ENCODE results near the gene PPIL1.

GRCh38 chr6:36888654-36889481 is 14.3 kb upstream of the PPIL1 start:
- TF ChIP-seq CTCF (IDR thresholded peaks at IDR 0.05) (no peak), POLR2A (IDR thresholded peaks at IDR 0.05) (no peak), POLR2AphosphoS5 (IDR thresholded peaks at IDR 0.05) (no peak), EP300 (IDR thresholded peaks at IDR 0.05) (no peak)
